Measurements from ENCODE around the gene TRDMT1.

Gene TRDMT1

DNA sequence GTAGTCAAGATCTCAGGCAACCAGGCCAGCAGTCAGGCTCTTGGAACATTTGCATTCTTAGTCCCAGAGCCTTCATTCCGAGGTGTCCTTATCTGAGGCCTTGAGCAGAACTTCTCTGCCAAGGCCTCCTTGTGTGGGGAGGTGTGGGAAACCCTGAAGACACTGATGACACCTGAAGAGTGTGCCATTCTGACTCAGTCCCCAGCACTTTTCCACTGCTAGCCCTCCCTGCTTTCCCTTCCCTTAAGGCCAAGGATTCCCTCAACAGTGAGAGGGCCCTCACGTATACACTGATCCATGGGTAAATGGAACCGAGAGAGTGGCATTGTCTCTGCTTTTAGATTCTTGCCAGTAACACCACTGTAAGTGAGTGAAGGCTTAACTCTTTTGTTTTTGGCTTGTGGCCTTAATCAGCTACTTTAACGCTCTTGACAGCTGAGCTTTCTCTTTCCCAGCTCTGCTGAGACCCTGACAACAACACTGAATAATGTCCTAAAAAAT lies 30.3 kb downstream of the TRDMT1 start:
- no peak for DNase-seq

DNA sequence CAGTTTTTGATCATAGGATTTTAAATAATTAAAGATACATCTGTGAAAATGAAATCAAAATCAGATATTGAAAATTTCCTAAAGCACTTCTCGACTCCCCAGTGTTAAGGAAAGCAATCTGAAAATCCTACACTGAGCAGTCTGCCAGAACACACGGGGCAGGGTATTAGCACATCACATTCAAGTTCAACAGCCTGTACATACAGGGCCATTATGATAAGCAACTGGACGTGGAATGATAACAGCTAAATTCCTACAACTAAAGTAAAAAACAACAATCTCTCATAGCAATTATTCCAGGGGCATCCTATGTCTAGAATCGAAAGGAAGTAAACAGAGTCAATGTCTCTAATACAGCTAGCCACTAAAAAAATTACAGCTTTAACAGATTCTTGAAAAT lies 31.7 kb downstream of the TRDMT1 start:
- no peak for DNase-seq

DNA sequence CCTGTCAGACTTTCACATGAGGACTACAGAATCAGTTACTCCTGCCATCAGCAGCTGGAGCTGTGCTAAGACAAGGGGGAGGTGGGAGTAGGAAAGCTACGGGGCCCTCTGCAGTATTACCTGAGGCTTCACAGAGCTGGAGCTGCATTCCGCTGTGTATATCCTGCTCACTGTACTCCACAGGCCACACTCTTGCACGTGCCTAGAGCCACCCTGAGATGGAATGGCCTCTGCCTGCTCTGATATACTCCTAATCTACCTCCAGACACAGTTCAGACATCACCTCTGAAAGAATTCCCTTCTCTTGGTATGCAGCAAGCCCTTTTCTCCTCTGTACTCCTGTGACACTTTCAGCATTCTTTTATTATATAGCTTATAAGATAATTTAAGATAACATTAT lies 34.8 kb downstream of the TRDMT1 start:
- DNase-seq: no peak

DNA sequence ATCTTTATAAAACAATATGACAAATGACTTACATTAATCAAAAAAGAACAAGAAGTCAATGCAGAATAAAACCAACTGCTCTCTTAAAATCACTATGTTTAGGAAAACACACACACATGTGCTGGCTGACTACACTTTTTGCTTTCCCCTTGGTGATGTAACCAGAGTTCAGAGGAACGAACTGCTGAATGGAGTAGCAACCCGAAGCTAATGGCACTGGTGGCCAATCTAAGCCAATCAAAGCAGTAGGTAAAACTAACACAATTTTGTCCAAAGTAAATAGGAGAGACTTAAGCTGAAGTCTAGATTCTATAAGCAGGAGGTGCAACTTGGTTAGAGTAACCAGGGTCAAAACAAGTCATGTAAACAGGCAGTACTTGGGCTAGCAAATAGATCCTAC lies 38.6 kb downstream of the TRDMT1 start:
- DNase-seq: no peak

DNA sequence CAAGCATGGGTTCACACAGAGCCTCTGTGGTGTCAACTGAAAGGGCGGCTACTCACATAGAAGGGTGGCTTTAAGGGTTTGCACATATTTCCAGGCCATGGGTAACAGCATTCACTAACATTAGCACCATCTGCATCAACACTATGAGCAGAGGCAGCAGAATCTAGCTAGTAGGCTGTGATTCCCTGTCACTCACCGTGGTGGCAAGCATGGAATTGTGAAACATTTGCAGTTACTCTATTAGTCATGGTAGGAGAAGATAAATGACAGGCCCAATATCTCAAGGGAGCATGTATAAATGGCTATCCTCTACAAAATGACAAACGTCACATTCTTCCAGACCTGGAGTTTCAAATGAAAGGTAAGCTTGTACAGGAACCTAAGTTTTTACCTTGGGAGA lies 39.7 kb downstream of the TRDMT1 start:
- no peak for DNase-seq

DNA sequence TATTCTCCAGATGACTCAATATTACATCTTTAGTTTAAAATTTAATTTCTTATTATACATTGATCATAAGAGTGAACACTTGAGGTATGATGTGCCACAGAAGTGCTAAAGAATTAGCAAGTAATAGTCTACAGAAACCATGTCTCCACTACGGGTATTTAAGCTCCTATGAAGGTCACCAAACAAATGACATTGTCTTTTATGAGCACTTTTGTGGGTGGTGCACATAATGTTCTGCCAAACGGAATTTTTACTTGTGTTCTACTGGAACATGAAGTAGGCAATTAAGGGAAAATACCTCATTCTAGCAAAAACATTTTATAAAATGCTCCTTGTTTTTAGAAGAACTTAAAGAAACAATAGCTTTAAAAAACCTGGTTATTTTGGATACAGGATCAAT lies 44.4 kb downstream of the TRDMT1 start:
- DNase-seq: no peak

DNA sequence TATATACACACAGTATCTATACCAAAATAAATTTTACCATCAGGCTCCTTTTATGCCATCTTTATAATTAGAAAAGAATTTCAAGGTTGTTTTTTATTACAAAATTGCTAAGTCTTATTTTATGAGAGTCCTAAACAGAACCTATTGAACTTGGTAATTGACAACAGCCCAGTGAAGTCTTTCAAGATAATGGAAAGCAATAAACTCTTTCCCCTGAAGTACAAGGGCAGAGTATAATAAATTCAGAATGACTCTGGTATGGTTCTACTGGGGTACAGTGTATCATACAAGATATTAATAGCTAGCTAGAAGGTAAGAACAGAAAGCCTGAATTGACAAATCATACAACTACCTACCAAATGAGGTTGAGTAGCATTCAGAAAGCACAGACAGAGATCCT lies 45.6 kb downstream of the TRDMT1 start:
- DNase-seq: no peak

DNA sequence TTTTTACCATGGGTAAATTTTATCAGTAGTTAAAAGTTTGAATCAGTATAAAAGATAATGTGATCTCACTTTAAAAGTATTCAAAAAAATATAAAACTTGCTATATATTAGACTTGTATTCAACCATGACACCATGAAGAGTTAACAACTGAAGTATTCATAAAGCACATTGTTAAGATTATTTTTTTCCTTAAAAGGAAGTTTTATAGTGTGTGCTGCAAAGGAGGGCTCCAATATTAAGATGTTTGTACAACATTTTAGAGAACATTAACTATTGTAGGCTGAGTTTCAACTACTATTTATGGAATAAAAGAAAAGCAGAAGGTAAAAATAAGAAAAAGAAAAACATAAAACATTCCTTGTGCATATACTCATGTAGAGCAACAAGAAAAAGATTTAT lies 47.4 kb downstream of the TRDMT1 start:
- no peak for DNase-seq

DNA sequence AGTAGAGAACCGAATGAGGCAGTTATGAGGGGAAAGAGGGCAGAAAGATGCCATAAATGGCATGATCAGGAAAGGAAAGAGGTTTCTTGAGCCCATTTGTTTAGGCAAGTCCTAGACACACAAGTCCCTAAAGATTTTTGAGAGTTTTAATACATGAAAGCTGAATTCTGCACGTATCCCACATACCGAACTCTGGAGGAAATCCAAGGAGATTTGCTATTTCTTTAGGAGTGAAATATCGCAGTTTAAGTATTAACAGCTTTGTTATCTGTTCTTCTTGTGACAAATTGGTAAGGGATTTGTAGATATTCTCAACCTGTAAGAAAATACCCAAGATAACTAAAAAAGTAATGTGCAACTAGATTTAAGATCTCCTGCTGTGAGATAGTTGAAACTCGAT lies 48.2 kb downstream of the TRDMT1 start:
- DNase-seq: no peak

DNA sequence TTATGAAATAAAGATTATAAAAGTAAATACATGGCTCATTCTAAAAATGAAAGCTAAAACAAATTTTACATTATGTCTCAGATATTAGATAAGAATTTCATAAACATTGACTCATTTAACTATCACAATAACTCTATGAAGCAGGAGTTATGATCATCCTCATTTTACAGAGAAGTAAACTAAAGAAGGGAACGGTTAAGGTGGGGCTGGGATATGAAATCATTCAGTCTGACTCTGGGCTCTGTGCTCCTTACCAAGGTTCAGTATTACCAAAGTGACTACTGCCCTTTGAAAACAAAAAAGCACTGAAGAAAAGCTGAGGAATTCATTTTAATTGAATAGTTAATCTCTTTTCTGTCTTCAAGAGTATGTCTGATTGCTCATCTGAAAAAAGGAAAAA lies 49.8 kb downstream of the TRDMT1 start:
- no peak for DNase-seq

DNA sequence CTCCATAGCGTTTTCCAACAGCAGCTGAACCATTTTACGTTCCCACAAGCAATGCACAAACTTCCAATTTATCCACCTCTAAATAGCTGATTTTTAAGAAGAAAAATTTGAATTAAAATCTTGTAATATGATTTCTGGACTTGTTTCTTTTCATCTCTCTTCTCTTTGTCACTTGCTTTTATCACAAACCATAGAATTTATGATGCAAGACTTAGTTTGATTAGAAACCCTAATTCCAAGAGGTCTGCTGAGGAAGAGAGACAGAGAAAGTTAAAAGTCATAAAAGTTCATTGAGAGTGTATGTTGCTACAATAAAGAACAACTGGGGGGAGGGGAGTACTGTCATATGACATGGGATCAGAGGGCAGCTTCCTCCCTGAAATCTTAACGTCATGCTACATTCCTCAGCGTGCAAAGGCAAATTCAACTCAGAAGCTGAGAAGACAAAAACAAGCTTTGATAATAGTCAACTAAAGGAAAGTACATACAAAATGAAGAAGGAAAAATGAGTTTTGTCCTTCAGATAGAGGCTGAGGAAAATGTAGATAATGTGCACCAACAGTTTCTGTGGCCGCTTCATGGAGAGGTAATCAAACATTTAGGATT lies 53.5 kb downstream of the TRDMT1 start:
- no peak for DNase-seq

DNA sequence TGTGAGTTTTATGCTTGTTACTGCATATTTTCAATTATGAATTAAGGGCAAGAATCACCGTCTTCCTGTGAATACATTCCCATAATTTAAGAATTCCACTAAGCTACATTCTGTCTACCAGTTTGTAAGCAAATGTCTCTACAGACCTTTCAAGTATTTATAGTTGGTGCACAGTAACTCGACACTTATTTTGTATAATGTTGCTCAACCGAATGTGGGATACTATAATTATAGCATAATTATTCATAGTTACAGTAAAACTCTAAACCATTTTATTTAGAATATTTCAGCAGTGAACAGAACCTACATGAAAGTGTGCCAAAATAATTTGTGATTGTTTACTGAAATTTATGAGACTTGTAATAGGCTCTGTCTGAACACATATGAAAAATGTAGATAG lies 54.6 kb downstream of the TRDMT1 start:
- DNase-seq: no peak

DNA sequence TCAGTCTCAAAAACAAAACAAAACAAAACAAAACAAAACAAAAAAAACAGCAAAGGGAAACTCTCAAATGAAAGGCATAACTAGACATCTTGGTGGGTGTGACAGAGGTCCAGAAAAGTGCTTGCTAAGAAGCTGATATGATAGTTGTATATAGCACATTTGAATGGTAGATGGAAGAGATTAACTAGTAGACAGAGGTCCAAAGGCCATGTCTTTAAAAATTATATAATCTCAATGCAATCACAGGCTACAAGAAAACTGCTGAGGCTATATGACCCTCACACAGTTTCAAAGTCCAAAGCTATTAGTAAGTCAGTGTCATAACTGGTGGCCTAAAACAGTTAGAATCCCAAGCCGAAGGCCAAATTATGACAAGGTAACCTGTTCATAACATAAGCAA lies 56.2 kb downstream of the TRDMT1 start:
- no peak for DNase-seq

DNA sequence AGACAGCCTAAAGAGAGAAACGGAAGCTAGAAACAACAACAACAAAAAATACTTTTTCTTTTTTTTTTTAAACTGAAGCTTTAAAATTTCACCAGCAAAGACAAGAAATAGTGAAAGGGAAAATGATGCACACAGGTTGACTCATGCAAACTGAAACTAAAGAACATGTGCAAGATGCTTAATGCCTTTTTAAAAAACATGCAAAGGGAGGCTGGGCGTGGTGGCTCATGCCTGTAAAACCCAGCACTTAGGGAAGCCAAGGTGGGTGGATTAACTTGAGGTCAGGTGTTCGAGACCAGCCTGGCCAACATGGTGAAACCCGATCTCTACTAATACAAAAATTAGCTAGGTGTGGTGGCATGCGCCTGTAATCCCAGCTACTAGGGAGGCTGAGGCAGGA lies 56.7 kb downstream of the TRDMT1 start:
- no peak for DNase-seq

DNA sequence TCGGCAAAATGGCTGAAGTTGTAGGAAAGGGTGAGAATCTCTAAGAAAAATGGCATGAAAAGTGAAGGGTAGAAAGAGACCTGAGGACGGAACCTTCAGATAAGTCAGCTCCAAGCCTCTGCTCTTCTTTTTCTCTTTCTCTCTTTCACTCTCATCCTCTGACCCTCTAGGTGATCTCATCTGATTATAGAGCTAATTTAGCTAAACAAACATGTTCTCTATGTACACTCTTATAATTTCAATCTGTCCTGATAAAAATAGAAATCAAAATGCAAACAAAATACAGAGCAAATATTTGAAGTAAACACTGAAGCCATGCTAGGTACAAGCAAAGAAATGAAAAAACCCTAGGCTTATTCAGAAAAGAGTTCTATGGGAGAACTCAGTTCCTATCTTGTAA lies 57.4 kb downstream of the TRDMT1 start:
- DNase-seq: no peak

DNA sequence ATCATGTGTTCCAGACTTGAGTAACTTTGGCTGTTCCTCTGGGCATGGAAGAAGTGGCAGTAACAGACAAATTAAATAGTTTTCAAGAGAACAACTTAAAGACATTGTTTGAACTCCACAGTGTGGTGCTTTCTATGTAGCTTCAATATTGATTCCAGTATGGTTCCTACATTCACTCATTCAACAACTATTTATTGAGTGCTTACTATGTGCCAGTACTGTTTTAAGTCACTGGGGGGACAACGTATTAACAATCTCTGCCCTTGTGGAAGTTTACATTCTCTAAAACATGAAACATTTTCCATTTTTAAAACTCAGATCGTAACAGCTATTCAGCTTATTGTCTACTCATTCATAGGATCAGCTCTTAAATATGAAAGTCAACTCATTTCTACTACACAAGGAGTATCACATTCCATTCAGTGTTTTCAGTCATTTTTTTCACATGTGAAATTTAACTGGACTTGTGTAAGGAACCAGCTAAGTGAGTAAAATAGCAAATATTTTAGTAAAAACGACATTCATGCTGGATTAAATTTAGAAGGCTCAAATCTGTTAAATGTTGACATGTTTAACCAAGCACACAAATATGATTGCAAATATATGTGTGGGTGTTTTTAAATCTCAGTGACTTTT lies 58.3 kb downstream of the TRDMT1 start:
- DNase-seq: no peak

DNA sequence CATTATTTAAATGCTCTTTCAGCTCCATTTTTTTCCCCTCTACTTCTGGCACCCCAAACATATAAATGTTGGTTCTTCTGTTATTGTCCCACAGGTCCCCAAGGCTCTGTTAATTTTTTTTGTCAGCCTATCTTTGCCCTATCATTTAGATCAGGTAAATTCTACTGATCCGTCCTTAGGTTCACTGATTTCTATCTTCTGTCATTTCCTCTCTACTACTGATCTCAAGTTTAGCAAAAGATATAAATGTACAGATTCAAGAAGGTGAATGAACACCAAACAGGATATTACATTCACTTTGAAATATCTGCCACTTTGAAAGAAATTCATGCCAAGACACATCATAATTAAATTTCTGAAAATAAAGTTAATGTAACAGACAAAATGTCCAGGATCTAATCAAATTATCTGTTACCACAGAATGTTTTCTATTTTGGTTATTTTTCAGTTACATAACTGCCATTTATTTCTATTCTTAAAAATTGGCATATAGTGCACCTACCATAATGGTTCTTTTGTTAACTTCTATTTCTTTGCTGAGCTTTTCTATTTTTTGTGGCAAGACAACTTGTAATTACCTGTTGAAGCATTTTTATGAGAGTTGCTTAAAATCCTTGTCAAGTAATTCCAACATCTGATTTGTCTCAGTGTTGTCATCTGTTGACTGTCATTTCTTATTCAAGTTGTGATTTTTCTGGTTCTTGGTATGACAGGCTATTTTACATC lies 59.8 kb downstream of the TRDMT1 start:
- DNase-seq: no peak

DNA sequence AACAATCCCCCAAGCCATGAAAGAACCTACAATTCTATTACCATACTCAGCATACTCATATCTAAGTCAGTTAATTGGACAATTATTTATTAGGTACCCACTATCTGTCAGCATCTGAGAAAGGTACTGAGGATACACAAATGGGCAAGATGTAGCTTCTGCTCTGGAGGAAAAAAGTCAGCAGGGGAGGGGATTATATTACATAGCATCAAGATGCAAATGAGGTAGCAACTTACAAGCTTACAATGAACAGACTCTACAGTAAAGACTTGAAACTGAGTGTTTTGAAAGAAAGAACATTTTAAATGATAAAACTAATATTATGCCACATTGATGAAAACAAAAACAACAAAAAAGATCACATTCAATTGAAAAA lies 61.1 kb downstream of the TRDMT1 start:
- DNase-seq: no peak

DNA sequence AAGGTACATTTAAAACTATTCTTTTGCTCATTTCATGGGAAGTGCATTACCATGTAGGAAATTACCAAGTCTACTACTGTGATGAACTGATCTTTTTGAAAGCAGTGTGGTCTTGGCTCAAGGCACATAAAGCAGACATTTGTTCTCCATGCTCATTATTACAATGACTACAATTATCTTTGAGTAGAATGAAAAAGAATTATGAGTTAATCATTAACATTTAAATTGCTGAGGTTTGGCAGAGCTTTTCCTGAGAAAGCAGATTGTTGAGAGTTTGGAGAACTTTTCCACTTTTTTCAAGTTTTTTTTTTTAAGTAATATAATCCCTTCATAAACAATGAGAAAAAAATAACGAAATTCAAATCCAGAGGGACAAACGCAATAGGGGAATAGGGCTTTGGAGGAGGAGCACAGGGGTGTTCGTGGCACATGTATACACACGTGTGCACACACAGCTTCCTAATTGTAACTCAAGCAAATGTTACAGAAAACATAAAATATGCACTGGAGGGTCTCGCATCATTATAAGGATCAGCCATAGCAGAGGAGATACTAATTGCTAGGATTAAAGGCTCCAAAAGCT lies 62.9 kb downstream of the TRDMT1 start:
- no peak for DNase-seq

DNA sequence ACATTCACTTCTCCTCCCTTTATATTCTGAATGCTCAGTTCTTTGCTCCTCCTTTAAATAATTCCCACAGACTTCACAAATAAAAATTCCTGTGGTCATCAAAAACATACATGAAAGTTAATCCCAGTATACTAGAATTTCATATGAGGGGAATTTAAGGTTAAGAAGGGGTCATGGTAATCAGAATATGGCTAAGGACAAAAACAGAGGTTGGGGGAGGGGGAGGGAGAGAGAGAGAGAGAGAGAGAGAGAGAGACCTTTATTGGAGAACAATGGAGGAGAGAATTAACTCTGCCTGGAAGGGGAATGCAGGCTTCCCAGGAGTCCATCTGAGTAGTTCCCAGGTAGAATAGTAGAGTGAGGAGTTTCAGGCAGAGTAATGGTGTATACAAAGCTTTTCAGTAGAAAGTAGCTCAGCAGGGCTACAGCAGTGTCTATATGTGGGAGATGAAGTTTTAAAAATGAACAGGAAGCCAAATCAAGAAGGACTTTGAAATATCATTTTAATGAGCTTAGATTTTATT lies 66.7 kb downstream of the TRDMT1 start:
- no peak for DNase-seq

DNA sequence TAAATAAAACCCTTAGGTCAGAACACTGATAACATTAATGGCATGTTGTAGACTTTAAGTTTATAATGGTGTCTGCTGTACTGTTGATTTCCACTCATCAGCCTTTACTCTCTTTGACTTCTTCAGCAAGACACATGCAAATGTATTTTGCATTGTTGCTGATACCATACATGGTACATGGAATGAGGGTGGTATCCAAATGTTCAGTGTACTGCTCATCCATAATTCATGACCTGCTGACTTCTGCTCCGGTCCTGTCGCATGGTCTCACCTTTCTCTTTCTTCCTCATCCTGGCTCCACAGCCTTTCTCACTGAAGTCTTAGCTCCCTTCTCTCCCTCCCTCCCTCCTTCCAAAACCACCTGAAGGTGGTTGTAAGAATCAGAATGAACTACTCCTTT lies 67.2 kb downstream of the TRDMT1 start:
- no peak for DNase-seq

DNA sequence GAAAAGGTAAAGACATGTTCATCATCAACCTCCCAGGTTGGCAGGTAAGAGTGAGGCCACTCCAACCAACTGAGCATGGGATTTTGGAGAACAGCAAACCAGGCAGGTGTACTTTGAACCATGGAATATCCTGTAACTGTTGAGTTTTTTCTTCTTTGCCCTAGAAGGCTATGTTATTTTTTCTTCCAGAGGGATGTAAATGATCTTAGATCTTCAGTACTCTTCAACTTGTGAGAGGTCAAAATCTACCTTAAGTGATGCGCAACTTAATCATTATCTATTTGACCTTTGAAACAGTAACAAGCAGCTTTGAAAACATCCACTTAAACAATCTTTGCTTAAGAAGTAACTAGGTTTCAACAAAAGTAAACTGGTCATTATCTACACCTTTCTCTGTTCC lies 71.7 kb downstream of the TRDMT1 start, which contains the start of gene CUBN:
Gene CUBN, minus strand, starts transcription at position 71 of the 400 bp plus-strand sequence. Its CDS starts 46 bp downstream, at position 25.
- no peak for DNase-seq

DNA sequence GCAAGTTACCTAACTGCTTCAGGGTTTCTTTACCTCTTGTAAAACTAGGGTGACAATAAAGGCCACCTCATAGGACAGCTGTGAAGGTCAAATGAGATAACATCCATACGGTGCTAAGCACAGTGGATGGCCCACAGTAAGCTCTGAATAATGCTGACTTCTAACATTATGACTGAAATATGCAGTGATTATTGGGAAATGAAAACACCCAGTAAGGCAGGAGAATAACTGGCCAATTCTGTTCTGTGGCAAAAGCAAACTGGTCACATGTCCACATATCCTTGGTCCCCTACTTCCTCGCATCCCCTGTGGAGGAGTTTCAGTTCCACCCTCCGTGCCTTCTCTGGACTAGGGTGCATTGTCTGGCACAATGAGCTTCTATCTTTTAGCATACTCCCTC lies 73.2 kb downstream of the TRDMT1 start:
- no peak for DNase-seq

DNA sequence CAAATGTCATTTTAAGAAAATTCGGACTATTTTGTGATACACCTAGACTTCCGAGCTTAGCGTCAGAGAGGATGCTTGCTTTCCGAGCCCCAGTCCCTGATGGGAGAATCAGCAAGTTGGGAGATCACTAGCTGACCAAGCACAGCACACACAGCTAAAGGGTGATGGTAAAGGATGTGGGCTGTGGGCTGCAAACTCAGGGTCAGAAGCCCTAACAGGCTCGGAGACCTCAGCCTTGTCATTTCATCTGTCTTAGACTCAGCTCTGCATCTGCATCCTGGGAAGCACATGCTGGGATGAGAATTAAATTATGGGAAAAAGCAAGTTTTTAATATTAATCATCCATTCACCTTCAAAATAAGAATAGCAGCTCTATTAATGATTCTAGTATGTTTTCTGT lies 75.1 kb downstream of the TRDMT1 start:
- no peak for DNase-seq
